GM19463 (cell line): ENCODE data around the gene FKBP1A.

ENCODE experiments used
- ATAC-seq: cut with Tn5 transposase; IDR thresholded peaks from one replicate; pipeline ENCODE4 v1.9.1; 2021; ENCODE audit warnings: mild to moderate bottlenecking, moderate library complexity; ENCODE audit not compliant: unreplicated experiment

FKBP1A gene

GRCh38 chr20:1334761-1335160, 58.1 kb downstream of the FKBP1A start:
- no peak for ATAC-seq

- no peak for ATAC-seq
Measured at GRCh38 chr20:1334370-1334731, 58.5 kb downstream of the FKBP1A start.

- no peak for ATAC-seq
Measured at GRCh38 chr20:1333462-1334369, 59.1 kb downstream of the FKBP1A start.

- ATAC-seq = no peak
Measured at GRCh38 chr20:1332749-1333300, 60.0 kb downstream of the FKBP1A start.

- no peak for ATAC-seq
Measured at GRCh38 chr20:1331801-1332453, 60.9 kb downstream of the FKBP1A start.

- no peak for ATAC-seq
Measured at GRCh38 chr20:1331101-1331500, 61.8 kb downstream of the FKBP1A start.

GRCh38 chr20:1330075-1330830, 62.6 kb downstream of the FKBP1A start:
- ATAC-seq = peak; percentile 52

- no peak for ATAC-seq
Measured at GRCh38 chr20:1328680-1329330, 64.0 kb downstream of the FKBP1A start, which contains the start of gene SDCBP2. SDCBP2 (minus strand) TSS chr20:1329139; CDS start chr20:1320416, 8,723 bp downstream.

GRCh38 chr20:1327827-1328679, 64.8 kb downstream of the FKBP1A start:
- ATAC-seq = no peak

- ATAC-seq = no peak
Measured at GRCh38 chr20:1327241-1327653, 65.6 kb downstream of the FKBP1A start.

- ATAC-seq = no peak
Measured at GRCh38 chr20:1326031-1326930, 66.6 kb downstream of the FKBP1A start.

GRCh38 chr20:1325173-1326030, 67.5 kb downstream of the FKBP1A start:
- peak; percentile 85 for ATAC-seq

- ATAC-seq = no peak
Measured at GRCh38 chr20:1324598-1325172, 68.2 kb downstream of the FKBP1A start.

- no peak for ATAC-seq
Measured at GRCh38 chr20:1323830-1324597, 68.8 kb downstream of the FKBP1A start.

- no peak for ATAC-seq
Measured at GRCh38 chr20:1323256-1323655, 69.6 kb downstream of the FKBP1A start.

- ATAC-seq = no peak
Measured at GRCh38 chr20:1322511-1323245, 70.2 kb downstream of the FKBP1A start.
